Immature natural killer cell (primary cell): ENCODE measurements around the gene NTNG1. TPM values are rescaled to one million over a fixed set of nuclear protein-coding genes. Genes with fewer than 3 reads are reported as not detected.

ENCODE experiments used
- DNase-seq, 3 donors: peaks; one replicate each; pipeline ENCODE4 v3.0.0; 2022; ENCODE audit warnings: mixed read lengths in 1 of 3
- H3K27ac Mint-ChIP-seq, 6 donors: one replicate each; pipeline ENCODE4 v1.8.0; 2020; ENCODE audit warnings: mixed read lengths in 6 of 6, mild to moderate bottlenecking in 5 of 6, inconsistent platforms in 4 of 6, moderate library complexity in 3 of 6
- H3K27me3 Mint-ChIP-seq, 3 donors: one replicate each; pipeline ENCODE4 v1.8.0; 2020 to 2021; ENCODE audit warnings: low read depth in 3 of 3, mild to moderate bottlenecking in 3 of 3, mixed read lengths in 3 of 3, moderate library complexity in 3 of 3, inconsistent platforms in 1 of 3
- H3K36me3 Mint-ChIP-seq, 3 donors: one replicate each; pipeline ENCODE4 v1.8.0; 2020; ENCODE audit warnings: mixed read lengths in 3 of 3, inconsistent platforms in 2 of 3, mild to moderate bottlenecking in 2 of 3
- H3K4me1 Mint-ChIP-seq, 2 donors: one replicate each; pipeline ENCODE4 v1.8.0; 2020; ENCODE audit warnings: inconsistent platforms in 2 of 2, mild to moderate bottlenecking in 2 of 2, mixed read lengths in 2 of 2, moderate library complexity in 1 of 2
- H3K4me3 Mint-ChIP-seq, 5 donors: one replicate each; pipeline ENCODE4 v1.8.0; 2020; ENCODE audit warnings: mild to moderate bottlenecking in 5 of 5, mixed read lengths in 5 of 5, inconsistent platforms in 3 of 5, moderate library complexity in 3 of 5
- H3K9me3 Mint-ChIP-seq, 6 donors: one replicate each; pipeline ENCODE4 v1.8.0; 2020; ENCODE audit warnings: mild to moderate bottlenecking in 6 of 6, mixed read lengths in 6 of 6, inconsistent platforms in 4 of 6, moderate library complexity in 3 of 6
- polyA plus RNA-seq, 3 donors: library from polyadenylated mRNA; unstranded; fragments of 300-500 nt; fragmentation: Illumina TruSeq; gene quantifications; one replicate each; pipeline ENCODE4 v1.2.3, GENCODE V29; 2021

Gene NTNG1
- polyA plus RNA-seq, 3 donors from 2014 or later: not detected

DNA sequence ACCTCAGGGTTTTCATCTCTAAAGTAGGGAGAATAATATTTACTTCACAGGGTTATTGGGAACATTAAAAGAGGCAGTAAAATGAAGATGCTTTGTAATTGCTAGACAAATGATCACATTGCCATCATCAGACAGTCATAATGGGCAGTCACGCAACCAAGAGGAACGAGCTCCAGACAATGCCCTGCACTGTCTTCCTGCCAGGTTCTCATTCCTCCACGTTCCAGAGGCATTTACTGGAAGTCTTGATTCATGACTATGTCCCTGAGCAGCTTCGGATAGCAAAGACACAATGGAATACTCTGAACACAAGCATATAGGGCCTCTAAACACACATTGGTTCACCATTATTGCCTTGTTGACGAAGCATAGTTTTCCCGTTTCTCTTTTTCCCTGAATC lies 389.7 kb downstream of the NTNG1 start:
- Mint-ChIP-seq H3K4me1 (peaks cover 0 to under 1% of the 10 kb centered on the region in 2 donors), H3K9me3 (no peaks in the 10 kb centered on the region), H3K27me3 (peaks cover 0 to 13% (median 3%) of the 10 kb centered on the region in 3 donors), H3K27ac (no peak overlapping the region), H3K36me3 (no peaks in the 10 kb centered on the region), H3K4me3 (no peak overlapping the region)
- no peak for DNase-seq

DNA sequence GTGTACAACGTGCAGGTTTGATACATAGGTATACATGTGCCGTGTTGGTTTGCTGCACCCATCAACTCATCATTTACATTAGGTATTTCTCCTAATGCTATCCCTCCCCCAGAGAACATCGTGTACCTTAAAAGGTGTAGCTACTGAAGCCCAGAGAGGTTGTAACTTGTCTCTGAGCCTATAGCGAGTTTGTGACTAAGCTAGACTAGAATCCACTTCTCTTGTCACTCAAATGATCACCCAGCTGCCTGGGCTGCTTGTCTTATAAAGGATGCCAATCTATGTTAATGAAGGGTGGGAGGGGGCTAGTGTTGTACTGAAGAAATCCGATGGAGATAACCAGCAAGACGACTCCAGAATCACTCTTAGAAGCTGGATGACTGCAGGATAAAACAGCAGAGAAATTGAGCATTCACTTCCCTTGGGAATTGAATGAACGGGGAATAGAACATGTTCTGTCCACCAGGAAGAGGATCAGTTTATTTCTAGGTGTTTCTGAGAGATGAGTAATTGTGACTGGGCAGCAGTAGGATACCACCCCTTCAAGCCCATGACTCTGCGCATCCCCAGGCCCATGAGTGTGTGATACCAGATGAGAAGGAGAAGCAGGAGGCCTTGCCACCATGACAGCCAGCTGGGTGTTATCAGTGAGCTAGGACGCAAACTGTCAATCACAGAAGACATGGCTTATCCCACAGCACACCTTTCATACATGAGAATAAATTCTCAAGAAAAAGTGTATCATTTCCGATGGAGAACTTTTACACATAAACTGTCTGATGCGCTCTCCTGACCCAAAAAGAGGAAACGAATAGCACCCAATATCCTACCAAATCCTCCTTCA lies 390.4 kb downstream of the NTNG1 start:
- Mint-ChIP-seq H3K27ac (no peak overlapping the region), H3K4me1 (no peaks in the 10 kb centered on the region)

DNA sequence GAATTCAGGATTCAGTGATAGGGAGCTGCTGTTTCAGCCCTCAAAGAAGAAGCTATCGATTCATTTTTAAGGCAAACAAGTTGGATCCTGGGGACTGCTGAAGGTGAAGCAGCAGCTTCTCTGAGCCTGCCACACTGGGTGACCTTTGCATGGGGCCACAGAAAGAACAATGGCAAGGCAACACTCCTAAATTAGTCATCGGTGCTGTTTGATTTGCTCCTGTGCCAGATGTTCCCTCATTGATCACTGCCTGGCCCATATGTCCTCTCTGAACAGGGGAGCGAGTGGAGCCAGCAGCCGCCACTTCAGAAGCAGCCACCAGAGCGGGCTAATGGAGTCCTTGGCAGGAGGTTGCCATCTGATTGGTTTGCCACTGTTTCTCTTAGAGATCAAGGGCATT lies 391.5 kb downstream of the NTNG1 start:
- H3K36me3 Mint-ChIP-seq: no peaks in the 10 kb centered on the region
- no peak for DNase-seq
- no peaks in the 10 kb centered on the region for H3K4me1 Mint-ChIP-seq

More for the DNA sequence above, 390.4 kb downstream of the NTNG1 start:
- Mint-ChIP-seq H3K9me3 (no peaks in the 10 kb centered on the region), H3K4me3 (no peak overlapping the region), H3K27me3 (peaks cover 0 to 13% (median 3%) of the 10 kb centered on the region in 3 donors), H3K36me3 (no peaks in the 10 kb centered on the region)
- DNase-seq: no peak

More for the DNA sequence above, 391.5 kb downstream of the NTNG1 start:
- Mint-ChIP-seq H3K27ac (no peak overlapping the region), H3K9me3 (no peaks in the 10 kb centered on the region), H3K27me3 (peaks cover 0 to 16% (median 3%) of the 10 kb centered on the region in 3 donors), H3K4me3 (no peak overlapping the region)

Other genes with a start within 250 kb of the NTNG1 start
- gene PRMT6, start 84.4 kb upstream of the NTNG1 start, polyA plus RNA-seq: 10 to 100 TPM; 18.7 to 20.7 (median 19.8) TPM